Caco-2 (cell line): ENCODE data around the gene TIMM9. TPM values are rescaled to one million over a fixed set of nuclear protein-coding genes. Genes with fewer than 3 reads are reported as not detected.

ENCODE experiments used
- BruUV-seq: library from RNA; stranded (reverse); fragments of 400-500 nt; replicated peaks from 2 replicates; lab custom pipeline; 2021; lab: Mats Ljungman, UMichigan
- CTCF ChIA-PET: fragments of 300-600 bp; sonication (Branson Sonifier 250); formaldehyde crosslinking; loops from one replicate; lab custom pipeline; 2022; ENCODE audit warnings: antibody characterized with exemption; lab: Charles Lee
- POLR2A ChIA-PET: fragments of 300-600 bp; sonication (Branson Sonifier 250); formaldehyde crosslinking; loops from one replicate; lab custom pipeline; 2022; ENCODE audit warnings: antibody characterized with exemption; lab: Charles Lee
- DNase-seq, 2 experiments: peaks; one replicate each; pipeline versions ENCODE4 v3.0.0 to v3.0.0-alpha.2; 2020 to 2022
- H3K27me3 ChIP-seq: replicated peaks from 2 replicates; pipeline ENCODE4 v1.6.0; 2011; ENCODE audit warnings: low read length; ENCODE audit not compliant: control insufficient read depth, insufficient read depth
- H3K36me3 ChIP-seq: 2 replicates; pipeline ENCODE4 v1.5.1; 2011; ENCODE audit warnings: low read length; ENCODE audit not compliant: control insufficient read depth, insufficient read depth
- H3K4me1 ChIP-seq: fragments of 250-450 bp; sonication (Bioruptor Pico); 2 replicates; pipeline ENCODE4 v1.5.1; 2020; ENCODE audit warnings: mild to moderate bottlenecking
- H3K4me3 ChIP-seq: 2 replicates; pipeline ENCODE4 v1.5.1; 2011; ENCODE audit warnings: low read depth, mild to moderate bottlenecking, control low read depth, low read length
- H3K9me3 ChIP-seq: fragments of 250-450 bp; sonication (Bioruptor Pico); 2 replicates; pipeline ENCODE4 v1.5.1; 2020; ENCODE audit warnings: mild to moderate bottlenecking, moderate library complexity
- H3K27ac Mint-ChIP-seq: one replicate; pipeline ENCODE4 v1.8.0; 2022; ENCODE audit warnings: mixed read lengths; ENCODE audit not compliant: unreplicated experiment
- H3K27me3 Mint-ChIP-seq: one replicate; pipeline ENCODE4 v1.8.0; 2022; ENCODE audit warnings: mixed read lengths; ENCODE audit not compliant: insufficient read depth, unreplicated experiment
- H3K36me3 Mint-ChIP-seq: one replicate; pipeline ENCODE4 v1.8.0; 2022; ENCODE audit warnings: mild to moderate bottlenecking, mixed read lengths; ENCODE audit not compliant: insufficient read depth, unreplicated experiment
- H3K4me1 Mint-ChIP-seq: one replicate; pipeline ENCODE4 v1.8.0; 2022; ENCODE audit warnings: low read depth, mixed read lengths; ENCODE audit not compliant: unreplicated experiment
- H3K4me3 Mint-ChIP-seq: one replicate; pipeline ENCODE4 v1.8.0; 2022; ENCODE audit warnings: mild to moderate bottlenecking, moderate library complexity, mixed read lengths; ENCODE audit not compliant: unreplicated experiment
- H3K9me3 Mint-ChIP-seq: one replicate; pipeline ENCODE4 v1.8.0; 2022; ENCODE audit warnings: mixed read lengths; ENCODE audit not compliant: unreplicated experiment
- CTCF ChIP-seq, 2 experiments: fragments of 200-600 bp in 1 of 2; IDR thresholded peaks; 1 replicate in 1 of 2; 2 replicates in 1 of 2; pipeline versions ENCODE4 v1.5.1 to v1.8.0; 2011 to 2022; ENCODE audit warnings: antibody characterized with exemption in 1 of 2, control low read depth in 1 of 2, inconsistent platforms in 1 of 2, low read depth in 1 of 2, low read length in 1 of 2, mild to moderate bottlenecking in 1 of 2, moderate library complexity in 1 of 2; ENCODE audit not compliant: insufficient read depth in 1 of 2, severe bottlenecking in 1 of 2, unreplicated experiment in 1 of 2
- intact Hi-C: fragments of 100-400 bp; cut with micrococcal nuclease; formaldehyde crosslinking; loops from one replicate; pipeline ENCODE4 v1.10.0; 2022; ENCODE audit not compliant: unreplicated experiment
- total RNA-seq: library from RNA; stranded (reverse); gene quantifications from 2 replicates; pipeline ENCODE4 v1.2.3, GENCODE V29; 2022

TIMM9 gene
- total RNA-seq, 1 experiment from 2014 or later = 69.2 TPM

GRCh38 chr14:58401587-58401986, 25.7 kb downstream of the TIMM9 start:
- DNase-seq = no peak
- Mint-ChIP-seq H3K9me3 (no peaks in the 10 kb centered on the region), H3K27me3 (no peaks in the 10 kb centered on the region), H3K27ac (no peak overlapping the region), H3K4me1 (peaks cover 14% of the 10 kb centered on the region), H3K4me3 (no peak overlapping the region), H3K36me3 (no peaks in the 10 kb centered on the region)
- Histone ChIP-seq H3K36me3 (no peaks in the 10 kb centered on the region), H3K4me1 (peaks cover 4% of the 10 kb centered on the region; the same call in 1 of the 2 replicates), H3K27me3 (no peaks in the 10 kb centered on the region), H3K4me3 (no peak overlapping the region), H3K9me3 (no peaks in the 10 kb centered on the region)
- POLR2A ChIA-PET = no interaction called here
- BruUV-seq = no TSS peak
- CTCF ChIA-PET = no interaction called here
- TF ChIP-seq CTCF (IDR thresholded peaks at IDR 0.05; ENCODE audit: insufficient read depth in 1 of 2, low read depth in 1 of 2, low read length in 1 of 2, severe bottlenecking in 1 of 2, unreplicated experiment in 1 of 2) = no peak
- intact Hi-C loops = no loop called here

GRCh38 chr14:58398895-58399294, 28.4 kb downstream of the TIMM9 start:
- H3K4me1 Mint-ChIP-seq = peaks cover 15% of the 10 kb centered on the region
- Histone ChIP-seq H3K9me3 (no peaks in the 10 kb centered on the region), H3K4me3 (no peak overlapping the region), H3K27me3 (no peaks in the 10 kb centered on the region), H3K4me1 (peaks cover 17% of the 10 kb centered on the region), H3K36me3 (no peaks in the 10 kb centered on the region)
- no peaks in the 10 kb centered on the region for H3K27me3 Mint-ChIP-seq
- H3K27ac Mint-ChIP-seq = no peak overlapping the region
- CTCF ChIA-PET = no interaction called here
- no peak overlapping the region for H3K4me3 Mint-ChIP-seq
- TF ChIP-seq CTCF (IDR thresholded peaks at IDR 0.05; ENCODE audit: insufficient read depth in 1 of 2, low read depth in 1 of 2, low read length in 1 of 2, severe bottlenecking in 1 of 2, unreplicated experiment in 1 of 2) = no peak
- H3K36me3 Mint-ChIP-seq = peaks cover 8% of the 10 kb centered on the region
- no peaks in the 10 kb centered on the region for H3K9me3 Mint-ChIP-seq
- no peak for DNase-seq
- intact Hi-C loops = no loop called here
- POLR2A ChIA-PET = no interaction called here
- BruUV-seq = no TSS peak

- BruUV-seq = no TSS peak
- no peak for DNase-seq
- Mint-ChIP-seq H3K36me3 (peaks cover 8% of the 10 kb centered on the region), H3K4me3 (no peak overlapping the region), H3K4me1 (peaks cover 15% of the 10 kb centered on the region), H3K9me3 (no peaks in the 10 kb centered on the region), H3K27me3 (no peaks in the 10 kb centered on the region), H3K27ac (no peak overlapping the region)
- Histone ChIP-seq H3K4me1 (peaks cover 17% of the 10 kb centered on the region), H3K4me3 (no peak overlapping the region), H3K27me3 (no peaks in the 10 kb centered on the region), H3K36me3 (no peaks in the 10 kb centered on the region), H3K9me3 (no peaks in the 10 kb centered on the region)
- no peak for TF ChIP-seq CTCF (IDR thresholded peaks at IDR 0.05; ENCODE audit: insufficient read depth in 1 of 2, low read depth in 1 of 2, low read length in 1 of 2, severe bottlenecking in 1 of 2, unreplicated experiment in 1 of 2)
- POLR2A ChIA-PET = no interaction called here
- CTCF ChIA-PET = no interaction called here
- intact Hi-C loops = no loop called here
Observed at GRCh38 chr14:58398495-58398894, 28.8 kb downstream of the TIMM9 start.
